Right lobe of liver (tissue), 6 donors: ENCODE measurements around the gene IFNL2. TPM values are rescaled to one million over a fixed set of nuclear protein-coding genes. Genes with fewer than 3 reads are reported as not detected.
A peak's percentile ranks its signal among the peaks of the same experiment; 100 is the strongest.

Source experiments
- ATAC-seq, 4 donors: fragments of 200-7000 bp; cut with Tn5 transposase; one replicate each; pipeline ENCODE4 v1.9.1; 2020; ENCODE audit warnings: mild to moderate bottlenecking in 4 of 4, moderate library complexity in 4 of 4
- DNase-seq, 3 donors: peaks; one replicate each; pipeline ENCODE4 v3.0.0-alpha.2; 2020
- H3K27ac ChIP-seq, 3 donors: fragments of 200-600 bp; one replicate each; pipeline ENCODE4 v1.8.0; 2022
- H3K27me3 ChIP-seq, 2 donors: fragments of 200-600 bp; one replicate each; pipeline ENCODE4 v1.8.0; 2022
- H3K36me3 ChIP-seq, 4 donors: fragments of 200-600 bp; sonication (generic) in 1 of 4; one replicate each; pipeline versions ENCODE4 v1.5.1 to v1.8.0; 2017 to 2022; ENCODE audit warnings: control low read depth in 1 of 4
- H3K4me1 ChIP-seq, 4 donors: fragments of 200-600 bp; sonication (generic) in 1 of 4; one replicate each; pipeline versions ENCODE4 v1.5.1 to v1.8.0; 2017 to 2022; ENCODE audit warnings: control low read depth in 1 of 4
- H3K4me3 ChIP-seq, 3 donors: fragments of 200-600 bp; one replicate each; pipeline ENCODE4 v1.8.0; 2022
- H3K9me3 ChIP-seq, 4 donors: fragments of 200-600 bp; sonication (generic) in 1 of 4; one replicate each; pipeline versions ENCODE4 v1.5.1 to v1.8.0; 2017 to 2022; ENCODE audit warnings: control low read depth in 1 of 4
- CTCF ChIP-seq, 4 donors: fragments of 200-600 bp in 3 of 4; fragments of 450-650 bp in 1 of 4; IDR thresholded peaks; one replicate each; pipeline versions ENCODE4 v1.5.1 to v1.8.0; 2016 to 2022; ENCODE audit warnings: antibody characterized with exemption in 4 of 4, mild to moderate bottlenecking in 2 of 4
- POLR2A ChIP-seq: fragments of 450-650 bp; IDR thresholded peaks from one replicate; pipeline ENCODE4 v1.6.1; 2017; ENCODE audit warnings: antibody characterized with exemption, mild to moderate bottlenecking
- WGBS: methylation state at CpG from one replicate; pipeline ENCODE4 v1.1.6; 2018; ENCODE audit warnings: low coverage, low lambda C conversion rate; ENCODE audit not compliant: insufficient coverage; ENCODE audit errors: missing lambda C conversion rate; 5-methylcytosine and 5-hydroxymethylcytosine counted together
- intact Hi-C, 2 donors: fragments of 100-400 bp; cut with DNase I; formaldehyde crosslinking; loops; one replicate each; pipeline versions ENCODE4 v1.11.2 to v1.14.1; 2022
- total RNA-seq, 6 experiments: library from RNA; depleted of rRNA in 2 of 6; stranded (reverse); fragments of >200 nt in 2 of 6; fragmentation: NEBNext Ultra II Directional in 3 of 6; extraction: Animal tissue kit (Norgen Biotek cat#: 25700) in 3 of 6; gene quantifications; one replicate each; pipeline versions ENCODE4 v1.1.0 to v1.2.4, GENCODE V29; 2016 to 2023
- donor health status: DM: no; HTN: yes; CAD: no.
- donor health status: DM: no; HTN: no; CAD: no.
- donor health status: DM: no; HTN: no; CAD: no.
- donor health status: DM: no; HTN: yes; CAD: no.
- donor health status: DM: no; HTN: yes; CAD: no.

The IFNL2 gene
- total RNA-seq, 6 experiments from 2014 or later: not detected

GRCh38 chr19:39276740-39277139 lies 8.5 kb downstream of the IFNL2 start:
- TF ChIP-seq CTCF (IDR thresholded peaks at IDR 0.05): no peak
- no peak for TF ChIP-seq POLR2A
- no peak for ATAC-seq
- Histone ChIP-seq H3K36me3 (no peaks in the 10 kb centered on the region), H3K4me1 (no peaks in the 10 kb centered on the region), H3K4me3 (no peak overlapping the region), H3K27ac (no peak overlapping the region), H3K9me3 (no peaks in the 10 kb centered on the region), H3K27me3 (no peaks in the 10 kb centered on the region)
- intact Hi-C loops: no loop called here
- DNase-seq: peak in 1 of 3 donors; percentile 11
- 91% methylated on average over 5 of the region's 5 CpGs for WGBS

DNA sequence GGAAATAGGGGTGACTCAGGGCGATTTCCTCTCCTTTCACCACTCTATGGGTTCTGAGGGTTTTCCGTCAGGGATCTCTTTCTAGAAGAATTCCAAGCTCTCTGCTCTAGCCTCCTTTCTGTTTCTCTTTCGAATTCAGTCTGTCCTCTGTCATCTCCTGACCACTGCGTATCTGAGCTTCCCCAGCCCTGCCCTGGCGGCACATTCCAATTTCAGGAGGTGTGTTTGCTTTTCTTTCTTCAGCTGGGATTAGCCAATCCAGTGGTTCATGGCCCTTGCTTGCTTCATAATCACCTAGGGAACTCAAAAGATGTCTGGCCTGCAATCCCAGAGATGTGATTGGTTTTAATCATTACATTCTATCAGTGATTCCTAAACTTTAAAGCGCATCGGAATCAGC lies 9.4 kb downstream of the IFNL2 start:
- 36% methylated on average over 7 of the region's 7 CpGs for WGBS
- intact Hi-C loops: no loop called here
- Histone ChIP-seq H3K9me3 (no peaks in the 10 kb centered on the region), H3K4me1 (no peaks in the 10 kb centered on the region), H3K27me3 (no peaks in the 10 kb centered on the region), H3K27ac (no peak overlapping the region), H3K4me3 (no peak overlapping the region), H3K36me3 (no peaks in the 10 kb centered on the region)
- DNase-seq (peak; percentile 48 to 77 (median 65)), ATAC-seq (peak; percentile 88 to 99 (median 98))
- no peak for TF ChIP-seq CTCF (IDR thresholded peaks at IDR 0.05)
- no peak for TF ChIP-seq POLR2A

DNA sequence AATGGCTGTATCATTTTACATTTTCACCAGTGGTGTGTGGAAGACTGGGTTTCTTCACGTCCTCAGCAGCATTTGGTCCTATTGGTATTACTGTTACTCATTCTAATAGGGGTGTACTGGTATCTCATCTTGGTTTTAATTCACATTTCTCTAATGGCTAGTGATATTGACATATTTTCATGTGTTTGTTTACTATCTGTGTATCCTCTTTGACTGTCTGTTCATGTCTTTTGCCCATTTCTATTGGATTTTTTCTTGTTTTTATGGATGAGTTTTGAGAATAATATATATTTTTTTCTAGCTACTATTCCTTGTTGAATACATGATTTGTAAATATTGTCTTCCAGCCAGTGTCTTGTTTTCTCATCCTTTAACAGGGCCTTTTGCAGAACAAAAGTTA lies 13.8 kb downstream of the IFNL2 start:
- ATAC-seq: no peak
- WGBS: 63% methylated on average over 1 of the region's 1 CpG
- intact Hi-C loops: no loop called here

GRCh38 chr19:39284032-39284431 lies 15.8 kb downstream of the IFNL2 start:
- no peak overlapping the region for H3K4me3 ChIP-seq
- H3K27me3 ChIP-seq: no peaks in the 10 kb centered on the region
- DNase-seq (no peak), ATAC-seq (no peak)
- no peaks in the 10 kb centered on the region for H3K36me3 ChIP-seq
- no peaks in the 10 kb centered on the region for H3K4me1 ChIP-seq
- 67% methylated on average over 1 of the region's 1 CpG for WGBS
- H3K27ac ChIP-seq: no peak overlapping the region
- H3K9me3 ChIP-seq: no peaks in the 10 kb centered on the region
- no peak for TF ChIP-seq CTCF (IDR thresholded peaks at IDR 0.05)
- TF ChIP-seq POLR2A: no peak
- intact Hi-C loops: no loop called here

More for the DNA sequence above, 13.8 kb downstream of the IFNL2 start:
- H3K27ac ChIP-seq: no peak overlapping the region
- no peaks in the 10 kb centered on the region for H3K27me3 ChIP-seq
- no peak for DNase-seq
- no peaks in the 10 kb centered on the region for H3K4me1 ChIP-seq
- no peak overlapping the region for H3K4me3 ChIP-seq
- no peaks in the 10 kb centered on the region for H3K36me3 ChIP-seq
- H3K9me3 ChIP-seq: no peaks in the 10 kb centered on the region
- TF ChIP-seq POLR2A (no peak), CTCF (IDR thresholded peaks at IDR 0.05) (no peak)

DNA sequence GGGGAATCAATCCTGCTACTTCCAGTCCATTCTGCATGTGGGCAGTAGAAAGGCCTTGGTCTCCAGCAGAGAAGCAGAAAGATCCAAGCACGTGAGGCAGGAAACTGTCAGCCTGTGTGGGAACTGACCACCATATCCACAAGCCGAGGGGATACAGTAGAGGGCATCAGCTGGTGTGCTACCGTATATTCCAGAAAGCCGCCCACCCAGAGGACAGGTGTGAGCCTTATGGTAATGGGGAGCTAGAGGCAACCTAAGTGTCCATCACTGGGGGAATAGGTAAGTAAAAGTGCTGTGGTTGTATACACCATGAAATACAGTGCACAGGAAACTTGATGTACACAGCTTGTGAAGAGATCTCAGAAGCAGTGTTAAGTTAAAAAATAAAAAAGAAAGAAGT lies 25.2 kb downstream of the IFNL2 start:
- Histone ChIP-seq H3K36me3 (no peaks in the 10 kb centered on the region), H3K27me3 (no peaks in the 10 kb centered on the region), H3K4me3 (no peak overlapping the region), H3K9me3 (no peaks in the 10 kb centered on the region), H3K27ac (no peak overlapping the region), H3K4me1 (no peaks in the 10 kb centered on the region)
- WGBS: 62% methylated on average over 4 of the region's 4 CpGs
- DNase-seq (no peak), ATAC-seq (no peak)
- TF ChIP-seq POLR2A (no peak), CTCF (IDR thresholded peaks at IDR 0.05) (no peak)
- intact Hi-C loops: no loop called here
